DND-41 (cell line): Measurements from ENCODE around the gene CEBPE.

ENCODE experiments used
- ATAC-seq: fragments of 200-7000 bp; cut with Tn5 transposase; 3 replicates; pipeline ENCODE4 v1.9.1; 2021; ENCODE audit warnings: low read depth; ENCODE audit not compliant: insufficient read depth
- DNase-seq: peaks from one replicate; pipeline ENCODE4 v3.0.0-alpha.2; 2020
- H2AFZ ChIP-seq: 2 replicates; pipeline ENCODE4 v1.6.0; 2012; ENCODE audit warnings: low read depth, low read length
- H3K27ac ChIP-seq: 2 replicates; pipeline ENCODE4 v1.5.1; 2012; ENCODE audit warnings: low read length, inconsistent platforms
- H3K27me3 ChIP-seq: fragments of 200-600 bp; sonication (generic); 2 replicates; pipeline ENCODE4 v1.6.0; 2012; ENCODE audit warnings: low read length, mild to moderate bottlenecking, inconsistent platforms; ENCODE audit not compliant: insufficient read depth, poor library complexity
- H3K36me3 ChIP-seq: 2 replicates; pipeline ENCODE4 v1.5.1; 2012; ENCODE audit warnings: low read length, inconsistent platforms; ENCODE audit not compliant: insufficient read depth
- H3K4me1 ChIP-seq: 2 replicates; pipeline ENCODE4 v1.5.1; 2012; ENCODE audit warnings: mild to moderate bottlenecking, low read length; ENCODE audit not compliant: insufficient read depth
- H3K4me2 ChIP-seq: 2 replicates; pipeline ENCODE4 v1.6.0; 2012; ENCODE audit warnings: mild to moderate bottlenecking, moderate library complexity, low read length, inconsistent platforms; ENCODE audit not compliant: insufficient read depth
- H3K4me3 ChIP-seq, 2 experiments: fragments of 200-600 bp in 1 of 2; shearing (Covaris generic) in 1 of 2; 2 replicates each; pipeline ENCODE4 v1.5.1; 2012 to 2016; ENCODE audit warnings: inconsistent platforms in 2 of 2, low read length in 2 of 2, mild to moderate bottlenecking in 2 of 2, low read depth in 1 of 2, moderate library complexity in 1 of 2
- H3K79me2 ChIP-seq: 2 replicates; pipeline ENCODE4 v1.6.0; 2012; ENCODE audit warnings: low read length, inconsistent platforms; ENCODE audit not compliant: insufficient read depth
- H3K9ac ChIP-seq: 2 replicates; pipeline ENCODE4 v1.6.0; 2012; ENCODE audit warnings: low read depth, mild to moderate bottlenecking, inconsistent platforms, low read length, moderate library complexity
- H3K9me3 ChIP-seq: 2 replicates; pipeline ENCODE4 v1.5.1; 2012; ENCODE audit warnings: low read length, moderate library complexity, mild to moderate bottlenecking, inconsistent platforms; ENCODE audit not compliant: insufficient read depth, severe bottlenecking
- H4K20me1 ChIP-seq: 2 replicates; pipeline ENCODE4 v1.6.0; 2012; ENCODE audit warnings: low read length; ENCODE audit not compliant: insufficient read depth
- EZH2 ChIP-seq: IDR thresholded peaks from 3 replicates; pipeline ENCODE4 v1.6.1; 2012; ENCODE audit warnings: borderline replicate concordance, low read depth, mild to moderate bottlenecking, moderate library complexity, low read length, inconsistent platforms; ENCODE audit not compliant: severe bottlenecking
- TF ChIP-seq, protein P1 (sequence below): IDR thresholded peaks from 2 replicates; pipeline ENCODE4 v1.5.1; 2012; ENCODE audit warnings: borderline replicate concordance, low read length, moderate library complexity, mild to moderate bottlenecking; ENCODE audit not compliant: poor library complexity, severe bottlenecking; ENCODE audit errors: extremely low read depth

CEBPE gene

DNA sequence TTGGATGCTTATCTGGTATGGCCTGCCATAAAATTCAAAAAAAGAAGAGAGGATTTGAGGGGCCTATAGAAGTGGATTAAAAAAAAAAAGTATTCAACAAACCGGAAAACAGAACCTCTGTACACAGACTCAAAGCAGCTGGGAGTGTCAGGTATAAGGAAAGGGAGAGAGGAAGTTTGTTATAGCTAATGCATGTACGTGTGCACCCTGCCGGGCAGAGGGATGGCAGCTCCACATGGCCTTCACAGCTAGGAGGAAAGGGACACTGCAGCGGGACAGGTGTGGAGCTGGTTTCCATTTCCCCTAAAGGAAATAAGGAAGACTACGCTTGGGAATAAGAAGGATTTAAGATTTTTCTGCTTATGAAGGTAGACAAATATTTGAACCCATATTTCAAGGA, 43.0 kb upstream of the CEBPE start:
- no peaks in the 10 kb centered on the region for H3K4me1 ChIP-seq
- no peak for DNase-seq
- no peak overlapping the region for H3K9ac ChIP-seq
- H3K27me3 ChIP-seq: peaks cover 37% of the 10 kb centered on the region
- H3K4me3 ChIP-seq: no peak overlapping the region
- no peak for TF ChIP-seq EZH2
- TF ChIP-seq, protein P1, sequence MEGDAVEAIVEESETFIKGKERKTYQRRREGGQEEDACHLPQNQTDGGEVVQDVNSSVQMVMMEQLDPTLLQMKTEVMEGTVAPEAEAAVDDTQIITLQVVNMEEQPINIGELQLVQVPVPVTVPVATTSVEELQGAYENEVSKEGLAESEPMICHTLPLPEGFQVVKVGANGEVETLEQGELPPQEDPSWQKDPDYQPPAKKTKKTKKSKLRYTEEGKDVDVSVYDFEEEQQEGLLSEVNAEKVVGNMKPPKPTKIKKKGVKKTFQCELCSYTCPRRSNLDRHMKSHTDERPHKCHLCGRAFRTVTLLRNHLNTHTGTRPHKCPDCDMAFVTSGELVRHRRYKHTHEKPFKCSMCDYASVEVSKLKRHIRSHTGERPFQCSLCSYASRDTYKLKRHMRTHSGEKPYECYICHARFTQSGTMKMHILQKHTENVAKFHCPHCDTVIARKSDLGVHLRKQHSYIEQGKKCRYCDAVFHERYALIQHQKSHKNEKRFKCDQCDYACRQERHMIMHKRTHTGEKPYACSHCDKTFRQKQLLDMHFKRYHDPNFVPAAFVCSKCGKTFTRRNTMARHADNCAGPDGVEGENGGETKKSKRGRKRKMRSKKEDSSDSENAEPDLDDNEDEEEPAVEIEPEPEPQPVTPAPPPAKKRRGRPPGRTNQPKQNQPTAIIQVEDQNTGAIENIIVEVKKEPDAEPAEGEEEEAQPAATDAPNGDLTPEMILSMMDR: no peak
- H3K79me2 ChIP-seq: no peaks in the 10 kb centered on the region
- no peak overlapping the region for H3K4me2 ChIP-seq
- H3K27ac ChIP-seq: no peak overlapping the region
- H2AFZ ChIP-seq: no peak overlapping the region
- H4K20me1 ChIP-seq: no peaks in the 10 kb centered on the region; the same call in 1 of the 2 replicates
- H3K36me3 ChIP-seq: no peaks in the 10 kb centered on the region
- H3K9me3 ChIP-seq: no peaks in the 10 kb centered on the region
- no peak for ATAC-seq

DNA sequence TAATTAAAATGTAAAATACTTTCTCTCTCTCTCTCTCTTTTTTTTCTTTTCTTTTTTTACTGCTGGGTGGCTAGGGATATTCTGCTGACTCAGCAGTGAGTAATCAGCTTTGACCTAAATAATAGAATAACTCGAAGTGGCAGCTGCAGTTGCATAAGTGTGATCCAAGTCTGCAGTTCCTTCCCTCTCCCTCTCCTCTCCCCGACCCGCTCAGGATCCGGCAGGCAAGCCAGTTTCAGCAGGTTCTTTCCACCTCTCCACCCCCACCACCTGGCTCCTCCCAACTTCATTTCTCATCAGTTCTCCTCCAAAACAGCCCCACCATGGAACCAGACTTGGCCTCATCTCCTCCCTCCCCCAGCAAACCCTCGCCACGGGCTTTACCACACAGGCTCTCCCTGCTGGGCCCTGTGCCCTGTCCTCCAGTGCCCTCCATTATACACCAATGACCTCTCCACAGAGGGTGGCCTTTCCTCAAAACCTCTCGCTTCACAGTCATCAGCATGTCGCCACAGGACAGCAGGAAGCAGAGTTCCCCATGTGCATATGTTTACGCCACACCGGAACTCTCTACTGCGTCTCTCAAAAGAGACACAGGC, 42.0 kb upstream of the CEBPE start:
- no peak overlapping the region for H3K4me2 ChIP-seq
- TF ChIP-seq, protein P1: no peak
- TF ChIP-seq EZH2: no peak
- H3K4me3 ChIP-seq: no peak overlapping the region
- H3K36me3 ChIP-seq: no peaks in the 10 kb centered on the region
- no peaks in the 10 kb centered on the region for H3K9me3 ChIP-seq
- no peaks in the 10 kb centered on the region for H3K79me2 ChIP-seq
- ATAC-seq (no peak), DNase-seq (no peak)
- H4K20me1 ChIP-seq: no peaks in the 10 kb centered on the region; the same call in 1 of the 2 replicates
- H3K27me3 ChIP-seq: peaks cover 38% of the 10 kb centered on the region
- no peak overlapping the region for H3K27ac ChIP-seq
- no peaks in the 10 kb centered on the region for H3K4me1 ChIP-seq
- no peak overlapping the region for H2AFZ ChIP-seq
- no peak overlapping the region for H3K9ac ChIP-seq

GRCh38 chr14:23159532-23159931, 40.5 kb upstream of the CEBPE start:
- no peak for DNase-seq
- TF ChIP-seq EZH2: no peak
- TF ChIP-seq, protein P1: no peak
- Histone ChIP-seq H3K4me1 (peaks cover 2% of the 10 kb centered on the region; the same call in 1 of the 2 replicates), H3K9ac (no peak overlapping the region), H3K4me3 (no peak overlapping the region), H3K36me3 (no peaks in the 10 kb centered on the region), H2AFZ (no peak overlapping the region), H3K9me3 (no peaks in the 10 kb centered on the region), H3K27me3 (peaks cover 43% of the 10 kb centered on the region), H4K20me1 (peaks cover 1% of the 10 kb centered on the region; the same call in 1 of the 2 replicates), H3K4me2 (no peak overlapping the region), H3K27ac (no peak overlapping the region), H3K79me2 (no peaks in the 10 kb centered on the region)
- no peak for ATAC-seq
